Endodermal cell (in vitro differentiated cells): ENCODE data around the gene IL15RA. TPM values are rescaled to one million over a fixed set of nuclear protein-coding genes. Genes with fewer than 3 reads are reported as not detected.

Experiments
- DNase-seq: peaks from one replicate; pipeline ENCODE4 v3.0.0-alpha.2; 2017
- H3K27ac ChIP-seq: 2 replicates; pipeline ENCODE4 v1.5.1; 2013; ENCODE audit warnings: mild to moderate bottlenecking, low read depth, low read length, moderate library complexity
- H3K27me3 ChIP-seq: 2 replicates; pipeline ENCODE4 v1.6.1; 2013; ENCODE audit warnings: mild to moderate bottlenecking, low read length, moderate library complexity; ENCODE audit not compliant: insufficient read depth, control insufficient read depth, poor library complexity, severe bottlenecking
- H3K36me3 ChIP-seq: 2 replicates; pipeline ENCODE4 v1.7.0; 2013; ENCODE audit warnings: mild to moderate bottlenecking, low read length, moderate library complexity; ENCODE audit not compliant: control insufficient read depth, insufficient read depth
- H3K4me1 ChIP-seq: one replicate; pipeline ENCODE4 v1.7.0; 2013; ENCODE audit warnings: low read length; ENCODE audit not compliant: control insufficient read depth, insufficient read depth
- H3K4me3 ChIP-seq: 2 replicates; pipeline ENCODE4 v1.5.1; 2013; ENCODE audit warnings: mild to moderate bottlenecking, low read length, moderate library complexity
- H3K9ac ChIP-seq: 2 replicates; pipeline ENCODE4 v1.6.1; 2013; ENCODE audit warnings: mild to moderate bottlenecking, low read length, moderate library complexity; ENCODE audit not compliant: poor library complexity, severe bottlenecking; ENCODE audit errors: extremely low read depth
- H3K9me3 ChIP-seq: 2 replicates; pipeline ENCODE4 v1.6.1; 2013; ENCODE audit warnings: mild to moderate bottlenecking, low read length, moderate library complexity; ENCODE audit not compliant: control insufficient read depth
- H3K27ac Mint-ChIP-seq: 2 replicates; pipeline ENCODE4 v1.8.0; 2020; ENCODE audit warnings: mixed read lengths
- H3K27me3 Mint-ChIP-seq: 2 replicates; pipeline ENCODE4 v1.8.0; 2021; ENCODE audit warnings: mild to moderate bottlenecking, mixed read lengths; ENCODE audit not compliant: insufficient read depth
- H3K36me3 Mint-ChIP-seq: 2 replicates; pipeline ENCODE4 v1.8.0; 2020; ENCODE audit warnings: low read depth, mixed read lengths
- H3K4me1 Mint-ChIP-seq: 2 replicates; pipeline ENCODE4 v1.8.0; 2020; ENCODE audit warnings: mixed read lengths
- H3K4me3 Mint-ChIP-seq: 2 replicates; pipeline ENCODE4 v1.8.0; 2020; ENCODE audit warnings: mild to moderate bottlenecking, moderate library complexity, mixed read lengths
- H3K9me3 Mint-ChIP-seq: 2 replicates; pipeline ENCODE4 v1.8.0; 2020; ENCODE audit warnings: mild to moderate bottlenecking, mixed read lengths
- CTCF ChIP-seq: fragments of 200-600 bp; sonication (generic); conservative IDR thresholded peaks from 2 replicates; pipeline ENCODE4 v1.5.0; 2021; ENCODE audit warnings: antibody characterized with exemption, mild to moderate bottlenecking
- WGBS, 2 experiments: methylation state at CpG; one replicate each; pipeline versions ENCODE4 v1.1.5 to v1.1.7; 2013; ENCODE audit warnings: missing lambda C conversion rate in 2 of 2, mixed read lengths in 1 of 2; ENCODE audit not compliant: insufficient coverage in 1 of 2, insufficient read length in 1 of 2; 5-methylcytosine and 5-hydroxymethylcytosine counted together
- total RNA-seq, 2 donors: library from RNA; stranded (reverse); fragmentation: NEBNext Ultra II Directional in 1 of 2; extraction: Animal tissue kit (Norgen Biotek cat#: 25700) in 1 of 2; gene quantifications; 2 replicates in 1 of 2; 3 replicates in 1 of 2; pipeline ENCODE4 v1.2.1, GENCODE V29; 2021

The IL15RA gene
- total RNA-seq, 2 donors from 2014 or later: 0.35 to 0.37 TPM

GRCh38 chr10:5971886-5972285, 5.5 kb downstream of the IL15RA start:
- Mint-ChIP-seq H3K27me3 (peaks cover 20% of the 10 kb centered on the region), H3K9me3 (no peaks in the 10 kb centered on the region), H3K36me3 (no peaks in the 10 kb centered on the region), H3K4me3 (no peak overlapping the region), H3K27ac (no peak overlapping the region), H3K4me1 (peaks cover 4% of the 10 kb centered on the region)
- Histone ChIP-seq H3K4me3 (no peak overlapping the region), H3K9me3 (no peaks in the 10 kb centered on the region), H3K9ac (no peak overlapping the region), H3K4me1 (no peaks in the 10 kb centered on the region), H3K27ac (no peak overlapping the region), H3K36me3 (no peaks in the 10 kb centered on the region), H3K27me3 (peaks cover 17% of the 10 kb centered on the region)
- WGBS, 2 experiments: 87 to 93% methylated on average over 3 to 4 of the region's 4 CpGs
- no peak for TF ChIP-seq CTCF
- DNase-seq: no peak

- no peak overlapping the region for H3K4me3 ChIP-seq
- no peak overlapping the region for H3K4me3 Mint-ChIP-seq
- peaks cover 1% of the 10 kb centered on the region for H3K4me1 Mint-ChIP-seq
- H3K9me3 ChIP-seq: no peaks in the 10 kb centered on the region
- H3K27ac ChIP-seq: no peak overlapping the region
- DNase-seq: no peak
- H3K9ac ChIP-seq: no peak overlapping the region
- no peaks in the 10 kb centered on the region for H3K9me3 Mint-ChIP-seq
- H3K27me3 Mint-ChIP-seq: peaks cover 15% of the 10 kb centered on the region
- no peak for TF ChIP-seq CTCF
- no peaks in the 10 kb centered on the region for H3K4me1 ChIP-seq
- H3K36me3 ChIP-seq: no peaks in the 10 kb centered on the region
- H3K36me3 Mint-ChIP-seq: no peaks in the 10 kb centered on the region
- WGBS, 2 experiments: 90 to 91% methylated on average over 6 to 8 of the region's 8 CpGs
- no peak overlapping the region for H3K27ac Mint-ChIP-seq
- H3K27me3 ChIP-seq: peaks cover 12% of the 10 kb centered on the region
Observed at GRCh38 chr10:5971315-5971832, 6.0 kb downstream of the IL15RA start.

- H3K4me3 ChIP-seq: no peak overlapping the region
- no peaks in the 10 kb centered on the region for H3K36me3 Mint-ChIP-seq
- no peak overlapping the region for H3K9ac ChIP-seq
Observed at GRCh38 chr10:5970527-5970926, 6.8 kb downstream of the IL15RA start.

More at GRCh38 chr10:5970527-5970926, 6.8 kb downstream of the IL15RA start:
- TF ChIP-seq CTCF: no peak
- Histone ChIP-seq H3K36me3 (no peaks in the 10 kb centered on the region), H3K4me1 (no peaks in the 10 kb centered on the region), H3K9me3 (no peaks in the 10 kb centered on the region), H3K27me3 (peaks cover 4% of the 10 kb centered on the region), H3K27ac (no peak overlapping the region)
- Mint-ChIP-seq H3K27me3 (peaks cover 7% of the 10 kb centered on the region), H3K9me3 (no peaks in the 10 kb centered on the region), H3K4me1 (no peaks in the 10 kb centered on the region), H3K27ac (no peak overlapping the region), H3K4me3 (no peak overlapping the region)
- DNase-seq: no peak
- whole genome bisulfite sequencing, 2 experiments: 78 to 94% methylated on average over 2 to 3 of the region's 3 CpGs
